Prostate gland (tissue), 2 donors: ENCODE measurements around the gene PLXNC1.

Experiments used
- POLR2A ChIP-seq: fragments of 450-650 bp; IDR thresholded peaks from one replicate; pipeline ENCODE4 v1.6.1; 2016; ENCODE audit warnings: antibody characterized with exemption, mild to moderate bottlenecking
- TF ChIP-seq, protein P1 (sequence below), 4 experiments: fragments of 200-600 bp in 2 of 4; fragments of 450-650 bp in 2 of 4; sonication (generic) in 2 of 4; IDR thresholded peaks; 1 replicate in 3 of 4; 2 replicates in 1 of 4; pipeline ENCODE4 v1.5.1; 2016 to 2019; ENCODE audit warnings: antibody characterized with exemption in 4 of 4, mild to moderate bottlenecking in 2 of 4, moderate library complexity in 2 of 4

DNA sequence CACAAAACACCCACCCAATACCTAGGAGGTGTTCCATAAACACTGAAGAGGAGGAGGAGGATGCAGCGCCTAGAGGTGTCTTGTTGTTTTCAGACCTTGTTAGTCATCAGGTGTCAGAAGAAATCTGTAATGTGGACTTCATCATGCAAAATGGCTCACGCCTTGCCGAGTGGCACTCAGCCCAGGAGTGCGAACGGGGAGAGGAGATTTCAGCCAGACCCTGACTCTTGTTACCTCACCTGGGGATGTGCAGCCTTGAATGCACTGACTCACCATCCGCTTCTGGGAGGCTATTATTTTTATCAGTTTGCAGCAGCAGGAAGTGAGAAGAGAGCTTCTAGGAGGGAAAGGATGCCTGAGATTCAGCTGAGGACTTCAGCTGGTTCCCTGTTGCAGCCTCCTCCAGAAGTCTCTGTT, 48.2 kb upstream of the PLXNC1 start:
- TF ChIP-seq, protein P1, sequence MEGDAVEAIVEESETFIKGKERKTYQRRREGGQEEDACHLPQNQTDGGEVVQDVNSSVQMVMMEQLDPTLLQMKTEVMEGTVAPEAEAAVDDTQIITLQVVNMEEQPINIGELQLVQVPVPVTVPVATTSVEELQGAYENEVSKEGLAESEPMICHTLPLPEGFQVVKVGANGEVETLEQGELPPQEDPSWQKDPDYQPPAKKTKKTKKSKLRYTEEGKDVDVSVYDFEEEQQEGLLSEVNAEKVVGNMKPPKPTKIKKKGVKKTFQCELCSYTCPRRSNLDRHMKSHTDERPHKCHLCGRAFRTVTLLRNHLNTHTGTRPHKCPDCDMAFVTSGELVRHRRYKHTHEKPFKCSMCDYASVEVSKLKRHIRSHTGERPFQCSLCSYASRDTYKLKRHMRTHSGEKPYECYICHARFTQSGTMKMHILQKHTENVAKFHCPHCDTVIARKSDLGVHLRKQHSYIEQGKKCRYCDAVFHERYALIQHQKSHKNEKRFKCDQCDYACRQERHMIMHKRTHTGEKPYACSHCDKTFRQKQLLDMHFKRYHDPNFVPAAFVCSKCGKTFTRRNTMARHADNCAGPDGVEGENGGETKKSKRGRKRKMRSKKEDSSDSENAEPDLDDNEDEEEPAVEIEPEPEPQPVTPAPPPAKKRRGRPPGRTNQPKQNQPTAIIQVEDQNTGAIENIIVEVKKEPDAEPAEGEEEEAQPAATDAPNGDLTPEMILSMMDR (IDR thresholded peaks at IDR 0.05), result no peak
- TF ChIP-seq POLR2A, result no peak
